Heart left ventricle (tissue), 16 donors: ENCODE results near the gene MRPS9. TPM values are rescaled to one million over a fixed set of nuclear protein-coding genes. Genes with fewer than 3 reads are reported as not detected.

ENCODE experiments used
- ATAC-seq, 4 donors: fragments of 200-7000 bp; cut with Tn5 transposase; one replicate each; pipeline ENCODE4 v1.9.1; 2020 to 2022; ENCODE audit warnings: moderate library complexity in 4 of 4, mild to moderate bottlenecking in 3 of 4, moderate number of reproducible peaks in 1 of 4
- DNase-seq, 5 donors: peaks; one replicate each; pipeline ENCODE4 v3.0.0-alpha.2; 2020
- H3K27ac ChIP-seq, 12 donors: fragments of 200-600 bp; sonication (generic) in 4 of 12; one replicate each; pipeline versions ENCODE4 v1.5.0 to v1.8.0; 2016 to 2022; ENCODE audit warnings: mild to moderate bottlenecking in 2 of 12
- H3K27me3 ChIP-seq, 9 donors: fragments of 200-600 bp; sonication (generic) in 2 of 9; one replicate each; pipeline versions ENCODE4 v1.5.1 to v1.8.0; 2016 to 2022; ENCODE audit warnings: mild to moderate bottlenecking in 3 of 9
- H3K36me3 ChIP-seq, 9 donors: fragments of 200-600 bp; sonication (generic) in 2 of 9; one replicate each; pipeline versions ENCODE4 v1.5.0 to v1.8.0; 2018 to 2022; ENCODE audit warnings: mild to moderate bottlenecking in 2 of 9
- H3K4me1 ChIP-seq, 12 donors: fragments of 200-600 bp; sonication (generic) in 4 of 12; one replicate each; pipeline versions ENCODE4 v1.5.0 to v1.8.0; 2016 to 2022; ENCODE audit warnings: mild to moderate bottlenecking in 3 of 12
- H3K4me3 ChIP-seq, 12 donors: fragments of 200-600 bp; sonication (generic) in 4 of 12; one replicate each; pipeline versions ENCODE4 v1.5.0 to v1.8.0; 2017 to 2022; ENCODE audit warnings: mild to moderate bottlenecking in 9 of 12, moderate library complexity in 4 of 12
- H3K9me3 ChIP-seq, 12 donors: fragments of 200-600 bp; sonication (generic) in 4 of 12; one replicate each; pipeline versions ENCODE4 v1.5.0 to v1.8.0; 2016 to 2022; ENCODE audit warnings: mild to moderate bottlenecking in 1 of 12
- CTCF ChIP-seq, 12 donors: fragments of 200-600 bp; sonication (generic) in 4 of 12; IDR thresholded peaks; one replicate each; pipeline versions ENCODE4 v1.5.0 to v1.8.0; 2018 to 2022; ENCODE audit warnings: antibody characterized with exemption in 12 of 12, mild to moderate bottlenecking in 5 of 12
- POLR2A ChIP-seq, 2 donors: fragments of 450-650 bp; IDR thresholded peaks; one replicate each; pipeline ENCODE4 v1.6.1; 2017; ENCODE audit warnings: antibody characterized with exemption in 2 of 2, mild to moderate bottlenecking in 2 of 2, moderate library complexity in 2 of 2
- WGBS, 4 donors: extraction: QIAGEN DNeasy Blood & Tissue Kit in 2 of 4; methylation state at CpG; one replicate each; pipeline versions ENCODE4 v1.1.5 to v1.1.7; 2013 to 2018; 5-methylcytosine and 5-hydroxymethylcytosine counted together
- intact Hi-C, 10 donors: fragments of 100-400 bp; cut with DNase I; formaldehyde crosslinking; loops; one replicate each; pipeline versions ENCODE4 v1.11.1 to v1.14.2; 2022
- polyA plus RNA-seq, 2 donors: library from polyadenylated mRNA; stranded (reverse); fragments of 200-250 nt; gene quantifications; one replicate each; pipeline ENCODE4 v1.2.3, GENCODE V29; 2013
- total RNA-seq, 9 donors: library from RNA; depleted of rRNA in 2 of 9; stranded (reverse); fragments of >200 nt in 2 of 9; fragmentation: NEBNext Ultra II Directional in 3 of 9; extraction: Animal tissue kit (Norgen Biotek cat#: 25700) in 3 of 9; gene quantifications; one replicate each; pipeline versions ENCODE4 v1.1.0 to v1.2.4, GENCODE V29; 2016 to 2023
- donor health status: ischemic (EF 13 %, LVEDD 7.1; RV severe dilation, severe dysfunction).
- donor health status: healthy with polysubstance abuse.
- donor health status: DM: no; HTN: yes; CAD: no.
- donor health status: DM: no; HTN: no; CAD: no.
- donor health status: ischemic (EF 25% LVEDD 6.9; RV normal size, moderate dysfunction).
- donor health status: ischemic (EF 25% LVEDD 5.7; RV mildly dilated, moderate dysfunction).
- donor health status: healthy.
- donor health status: DM: yes; HTN: yes; CAD: no.
- donor health status: ischemic (EF 35%, LVEDD 5.7; RV mildly dilated, moderate dysfunction).
- donor health status: nonischemic (EF 11% LVEDD 7.7; RV severe dilation, severe dysfunction).
- donor health status: DM: yes; HTN: yes; CAD: no.
- donor health status: PGD.
- donor health status: ischemic (EF 29% LVEDD 5.4; RV normal size, mild dysfunction).
- donor health status: nonischemic (EF 23%, LVEDD 6.1; RV moderate dilation, normal function).

MRPS9 gene
- total and polyA plus RNA-seq, 11 donors, result 37.6 to 92.8 (median 63.9) TPM

- H3K4me1 ChIP-seq, result no peaks in the 10 kb centered on the region
- 79 to 85% (median 82%) methylated on average over 4 of the region's 4 CpGs for WGBS, 4 donors
- intact Hi-C loops, result no loop called here
- H3K27me3 ChIP-seq, result peaks cover 0 to 6% (median 0%) of the 10 kb centered on the region in 9 donors
- TF ChIP-seq CTCF (IDR thresholded peaks at IDR 0.05) (no peak), POLR2A (IDR thresholded peaks at IDR 0.05) (no peak)
- no peak overlapping the region for H3K27ac ChIP-seq
- no peak overlapping the region for H3K4me3 ChIP-seq
- H3K36me3 ChIP-seq, result no peaks in the 10 kb centered on the region
- ATAC-seq, result no peak
- DNase-seq, result no peak
- no peaks in the 10 kb centered on the region for H3K9me3 ChIP-seq
These were observed 98.5 kb downstream of the MRPS9 start for GRCh38 chr2:105136394-105136793.

GRCh38 chr2:105138643-105139042, 100.8 kb downstream of the MRPS9 start:
- intact Hi-C loops, result no loop called here
- H3K27me3 ChIP-seq, result peaks cover 0 to 14% (median 4%) of the 10 kb centered on the region in 9 donors
- no peak for DNase-seq

GRCh38 chr2:105139556-105140239, 101.8 kb downstream of the MRPS9 start:
- ATAC-seq (peak in 1 of 4 donors; percentile 39), DNase-seq (no peak)
- Histone ChIP-seq H3K4me1 (peaks cover 0 to 11% (median 0%) of the 10 kb centered on the region in 12 donors), H3K9me3 (no peaks in the 10 kb centered on the region), H3K36me3 (no peaks in the 10 kb centered on the region), H3K27ac (no peak overlapping the region), H3K27me3 (peaks cover 0 to 22% (median 11%) of the 10 kb centered on the region in 9 donors), H3K4me3 (no peak overlapping the region)
- TF ChIP-seq POLR2A (IDR thresholded peaks at IDR 0.05) (no peak), CTCF (IDR thresholded peaks at IDR 0.05) (no peak)
- WGBS, 4 donors, result 60 to 65% (median 61%) methylated on average over 6 of the region's 6 CpGs
- intact Hi-C loops, result no loop called here

More at GRCh38 chr2:105138643-105139042, 100.8 kb downstream of the MRPS9 start:
- peaks cover 0 to under 1% (median 0%) of the 10 kb centered on the region in 12 donors for H3K4me1 ChIP-seq
- 88 to 92% (median 90%) methylated on average over 5 of the region's 5 CpGs for WGBS, 4 donors
- no peak overlapping the region for H3K27ac ChIP-seq
- H3K9me3 ChIP-seq, result no peaks in the 10 kb centered on the region
- no peak overlapping the region for H3K4me3 ChIP-seq
- TF ChIP-seq CTCF (IDR thresholded peaks at IDR 0.05), result no peak
- TF ChIP-seq POLR2A (IDR thresholded peaks at IDR 0.05), result no peak
- H3K36me3 ChIP-seq, result no peaks in the 10 kb centered on the region
- no peak for ATAC-seq

GRCh38 chr2:105140240-105140568, 102.3 kb downstream of the MRPS9 start:
- no peak for ATAC-seq
- intact Hi-C loops, result no loop called here
- DNase-seq, result no peak
- H3K27me3 ChIP-seq, result peaks cover 0 to 27% (median 16%) of the 10 kb centered on the region in 9 donors
- no peak for TF ChIP-seq CTCF (IDR thresholded peaks at IDR 0.05)
- TF ChIP-seq POLR2A (IDR thresholded peaks at IDR 0.05), result no peak
- H3K36me3 ChIP-seq, result no peaks in the 10 kb centered on the region
- WGBS, 4 donors, result 51 to 78% (median 63%) methylated on average over 1 of the region's 1 CpG
- H3K9me3 ChIP-seq, result no peaks in the 10 kb centered on the region
- peaks cover 0 to 11% (median 0%) of the 10 kb centered on the region in 12 donors for H3K4me1 ChIP-seq
- no peak overlapping the region for H3K4me3 ChIP-seq
- H3K27ac ChIP-seq, result no peak overlapping the region
